Ishikawa (cell line): Measurements from ENCODE around the gene GATB.

Experiments used
- CREB1 ChIP-seq: IDR thresholded peaks from 2 replicates; pipeline ENCODE4 v1.6.1; 2012; ENCODE audit warnings: low read depth
- EGR1 ChIP-seq: IDR thresholded peaks from 2 replicates; pipeline ENCODE4 v1.6.1; 2012
- EP300 ChIP-seq: IDR thresholded peaks from 2 replicates; pipeline ENCODE4 v1.6.1; 2012; ENCODE audit warnings: borderline replicate concordance
- FOXM1 ChIP-seq: IDR thresholded peaks from 2 replicates; pipeline ENCODE4 v1.6.1; 2012; ENCODE audit warnings: low read depth, borderline replicate concordance
- REST ChIP-seq: IDR thresholded peaks from 2 replicates; pipeline ENCODE4 v1.6.1; 2012; ENCODE audit warnings: low read depth, mild to moderate bottlenecking
- TAF1 ChIP-seq: IDR thresholded peaks from 2 replicates; pipeline ENCODE4 v1.6.1; 2012; ENCODE audit warnings: low read depth, mild to moderate bottlenecking
- TCF12 ChIP-seq: IDR thresholded peaks from 2 replicates; pipeline ENCODE4 v1.6.1; 2012; ENCODE audit warnings: low read depth
- YY1 ChIP-seq: IDR thresholded peaks from 2 replicates; pipeline ENCODE4 v1.6.1; 2012; ENCODE audit warnings: low read depth
- ZBTB7A ChIP-seq: IDR thresholded peaks from 2 replicates; pipeline ENCODE4 v1.6.1; 2012; ENCODE audit warnings: low read depth
- TF ChIP-seq, protein P1 (sequence below): IDR thresholded peaks from 2 replicates; pipeline ENCODE4 v1.6.1; 2012
- TF ChIP-seq, protein P2 (sequence below): IDR thresholded peaks from 2 replicates; pipeline ENCODE4 v1.6.1; 2012

- TF ChIP-seq FOXM1: no peak
- TF ChIP-seq REST: no peak
- TF ChIP-seq TAF1: no peak
- TF ChIP-seq ZBTB7A: no peak
- no peak for TF ChIP-seq EP300
- TF ChIP-seq, protein P1, sequence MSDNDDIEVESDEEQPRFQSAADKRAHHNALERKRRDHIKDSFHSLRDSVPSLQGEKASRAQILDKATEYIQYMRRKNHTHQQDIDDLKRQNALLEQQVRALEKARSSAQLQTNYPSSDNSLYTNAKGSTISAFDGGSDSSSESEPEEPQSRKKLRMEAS: no peak
- no peak for TF ChIP-seq YY1
- TF ChIP-seq CREB1: no peak
- no peak for TF ChIP-seq TCF12
- TF ChIP-seq, protein P2, sequence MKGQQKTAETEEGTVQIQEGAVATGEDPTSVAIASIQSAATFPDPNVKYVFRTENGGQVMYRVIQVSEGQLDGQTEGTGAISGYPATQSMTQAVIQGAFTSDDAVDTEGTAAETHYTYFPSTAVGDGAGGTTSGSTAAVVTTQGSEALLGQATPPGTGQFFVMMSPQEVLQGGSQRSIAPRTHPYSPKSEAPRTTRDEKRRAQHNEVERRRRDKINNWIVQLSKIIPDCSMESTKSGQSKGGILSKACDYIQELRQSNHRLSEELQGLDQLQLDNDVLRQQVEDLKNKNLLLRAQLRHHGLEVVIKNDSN: no peak
- TF ChIP-seq EGR1: no peak
Observed at GRCh38 chr4:151685303-151685702, 75.5 kb downstream of the GATB start.
